NCI-H146 (cell line): ENCODE measurements around the gene BAZ2B.
A peak's percentile ranks its signal among the peaks of the same experiment; 100 is the strongest.
"Not testable (repeated sequence)": the region's sequence is repeated elsewhere in the genome, so short reads cannot be mapped to it uniquely, and the experiment has no call there.

ENCODE experiments used
- DNase-seq: peaks from one replicate; lab custom pipeline; 2025; lab: John Stamatoyannopoulos, UW

Gene BAZ2B

GRCh38 chr2:159616286-159616701, at the start of gene BAZ2B:
TSS of gene BAZ2B (minus strand) at chr2:159616548. CDS start at chr2:159478719, 137,829 bp downstream.
- DNase-seq: peak; percentile 47

GRCh38 chr2:159661286-159661685, 44.9 kb upstream of the BAZ2B start:
- no peak for DNase-seq

GRCh38 chr2:159658881-159659873, 42.8 kb upstream of the BAZ2B start:
- no peak for DNase-seq

- no peak for DNase-seq
Measured at GRCh38 chr2:159653962-159654361, 37.6 kb upstream of the BAZ2B start.

GRCh38 chr2:159651884-159652283, 35.5 kb upstream of the BAZ2B start:
- DNase-seq: no peak

- DNase-seq: peak; percentile 54
Measured at GRCh38 chr2:159650574-159650973, 34.2 kb upstream of the BAZ2B start.

- DNase-seq: no peak
Measured at GRCh38 chr2:159648643-159649042, 32.3 kb upstream of the BAZ2B start.

GRCh38 chr2:159647667-159648066, 31.3 kb upstream of the BAZ2B start:
- DNase-seq: no peak

GRCh38 chr2:159640176-159640575, 23.8 kb upstream of the BAZ2B start:
- DNase-seq: no peak

- no peak for DNase-seq
Measured at GRCh38 chr2:159639712-159640111, 23.4 kb upstream of the BAZ2B start.

- no peak for DNase-seq
Measured at GRCh38 chr2:159639071-159639470, 22.7 kb upstream of the BAZ2B start.

- no peak for DNase-seq
Measured at GRCh38 chr2:159637988-159638501, 21.7 kb upstream of the BAZ2B start.

GRCh38 chr2:159637240-159637639, 20.9 kb upstream of the BAZ2B start:
- no peak for DNase-seq

GRCh38 chr2:159635006-159635789, 18.9 kb upstream of the BAZ2B start:
- no peak for DNase-seq

GRCh38 chr2:159633219-159633618, 16.9 kb upstream of the BAZ2B start:
- DNase-seq: no peak

GRCh38 chr2:159625628-159626027, 9.3 kb upstream of the BAZ2B start:
- not testable (repeated sequence) for DNase-seq

GRCh38 chr2:159623436-159623835, 7.1 kb upstream of the BAZ2B start:
- DNase-seq: no peak

- no peak for DNase-seq
Measured at GRCh38 chr2:159622966-159623365, 6.6 kb upstream of the BAZ2B start.

GRCh38 chr2:159620796-159621195, 4.4 kb upstream of the BAZ2B start:
- DNase-seq: no peak

GRCh38 chr2:159617646-159618045, 1.3 kb upstream of the BAZ2B start:
- peak; percentile 72 for DNase-seq

- DNase-seq: no peak
Measured at GRCh38 chr2:159617100-159617499, 752 bp upstream of the BAZ2B start.
